Mesodermal cell (in vitro differentiated cells): ENCODE results near the gene ANO8.
A peak's percentile ranks its signal among the peaks of the same experiment; 100 is the strongest.

Experiments used
- H3K27ac ChIP-seq: 2 replicates; pipeline ENCODE4 v1.7.0; 2013; ENCODE audit warnings: mild to moderate bottlenecking, low read depth, low read length, moderate library complexity; ENCODE audit not compliant: severe bottlenecking
- H3K36me3 ChIP-seq: 2 replicates; pipeline ENCODE4 v1.7.1; 2013; ENCODE audit warnings: mild to moderate bottlenecking, low read length, moderate library complexity; ENCODE audit not compliant: control insufficient read depth, insufficient read depth
- H3K4me1 ChIP-seq: one replicate; pipeline ENCODE4 v1.7.1; 2013; ENCODE audit warnings: mild to moderate bottlenecking, low read length; ENCODE audit not compliant: insufficient read depth, control insufficient read depth, poor library complexity, severe bottlenecking
- H3K4me3 ChIP-seq: 2 replicates; pipeline ENCODE4 v1.7.0; 2013; ENCODE audit warnings: low read length, control low read depth, mild to moderate bottlenecking; ENCODE audit not compliant: insufficient read depth, poor library complexity, severe bottlenecking; ENCODE audit errors: extremely low read depth
- H3K9me3 ChIP-seq: 2 replicates; pipeline ENCODE4 v1.7.1; 2013; ENCODE audit warnings: mild to moderate bottlenecking, low read length, moderate library complexity; ENCODE audit not compliant: control insufficient read depth
- WGBS, 2 experiments: methylation state at CpG; one replicate each; pipeline ENCODE4 v1.1.5; 2013; ENCODE audit warnings: missing lambda C conversion rate in 2 of 2; ENCODE audit not compliant: insufficient coverage in 2 of 2; 5-methylcytosine and 5-hydroxymethylcytosine counted together

The ANO8 gene

GRCh38 chr19:17341845-17342244 is 7.2 kb upstream of the ANO8 start:
- Histone ChIP-seq H3K4me1 (no peaks in the 10 kb centered on the region), H3K36me3 (peaks cover 35% of the 10 kb centered on the region)
- 95 to 100% methylated on average over 3 to 5 of the region's 7 CpGs for whole genome bisulfite sequencing, 2 experiments

GRCh38 chr19:17341386-17341785 is 6.7 kb upstream of the ANO8 start:
- 94 to 95% methylated on average over 15 of the region's 15 CpGs for WGBS, 2 experiments
- H3K4me1 ChIP-seq: no peaks in the 10 kb centered on the region

More at GRCh38 chr19:17341845-17342244, 7.2 kb upstream of the ANO8 start:
- Histone ChIP-seq H3K4me3 (no peak overlapping the region), H3K27ac (no peak overlapping the region), H3K9me3 (no peaks in the 10 kb centered on the region)

GRCh38 chr19:17340871-17341357 is 6.3 kb upstream of the ANO8 start:
- no peak overlapping the region for H3K27ac ChIP-seq
- no peaks in the 10 kb centered on the region for H3K4me1 ChIP-seq
- H3K4me3 ChIP-seq: no peak overlapping the region
- peaks cover 35% of the 10 kb centered on the region for H3K36me3 ChIP-seq
- H3K9me3 ChIP-seq: no peaks in the 10 kb centered on the region
- WGBS, 2 experiments: 73 to 77% methylated on average over 15 of the region's 17 CpGs

More at GRCh38 chr19:17341386-17341785, 6.7 kb upstream of the ANO8 start:
- Histone ChIP-seq H3K4me3 (no peak overlapping the region), H3K36me3 (peaks cover 35% of the 10 kb centered on the region), H3K9me3 (no peaks in the 10 kb centered on the region), H3K27ac (no peak overlapping the region)

- Histone ChIP-seq H3K36me3 (peaks cover 35% of the 10 kb centered on the region), H3K27ac (no peak overlapping the region), H3K4me1 (no peaks in the 10 kb centered on the region), H3K9me3 (no peaks in the 10 kb centered on the region), H3K4me3 (no peak overlapping the region)
- WGBS, 2 experiments: 49 to 59% methylated on average over 13 to 20 of the region's 21 CpGs
These were observed 5.7 kb upstream of the ANO8 start for GRCh38 chr19:17340302-17340870.

GRCh38 chr19:17339088-17339741 is 4.6 kb upstream of the ANO8 start:
- no peaks in the 10 kb centered on the region for H3K9me3 ChIP-seq
- 96 to 99% methylated on average over 12 to 27 of the region's 34 CpGs for WGBS, 2 experiments

GRCh38 chr19:17338433-17339078 is 3.9 kb upstream of the ANO8 start:
- Histone ChIP-seq H3K4me3 (peak overlapping the region; percentile 83), H3K27ac (no peak overlapping the region), H3K4me1 (no peaks in the 10 kb centered on the region), H3K9me3 (no peaks in the 10 kb centered on the region), H3K36me3 (peaks cover 29% of the 10 kb centered on the region)
- 96% methylated on average over 22 to 26 of the region's 30 CpGs for WGBS, 2 experiments

More at GRCh38 chr19:17339088-17339741, 4.6 kb upstream of the ANO8 start:
- H3K4me1 ChIP-seq: no peaks in the 10 kb centered on the region
- H3K36me3 ChIP-seq: peaks cover 35% of the 10 kb centered on the region
- H3K4me3 ChIP-seq: no peak overlapping the region
- no peak overlapping the region for H3K27ac ChIP-seq

GRCh38 chr19:17337675-17338432 is 3.2 kb upstream of the ANO8 start:
- 10 to 11% methylated on average over 41 to 47 of the region's 50 CpGs for WGBS, 2 experiments
- no peak overlapping the region for H3K27ac ChIP-seq
- H3K4me3 ChIP-seq: peak overlapping the region; percentile 83
- H3K9me3 ChIP-seq: no peaks in the 10 kb centered on the region
- peaks cover 34% of the 10 kb centered on the region for H3K36me3 ChIP-seq
- H3K4me1 ChIP-seq: no peaks in the 10 kb centered on the region

GRCh38 chr19:17336872-17337674 is 2.4 kb upstream of the ANO8 start, which contains the start of gene GTPBP3:
Gene GTPBP3, plus strand, starts transcription at chr19:17337553. Its CDS starts 59 bp downstream, at chr19:17337612.
- H3K4me1 ChIP-seq: no peaks in the 10 kb centered on the region
- peak within 1 kb of the TSS; percentile 83 for H3K4me3 ChIP-seq
- H3K27ac ChIP-seq: peak within 1 kb of the TSS; percentile 78
- WGBS, 2 experiments: 0% methylated on average over 39 to 41 of the region's 41 CpGs
- H3K9me3 ChIP-seq: no peaks in the 10 kb centered on the region
- H3K36me3 ChIP-seq: peaks cover 34% of the 10 kb centered on the region

- Histone ChIP-seq H3K36me3 (peaks cover 28% of the 10 kb centered on the region), H3K9me3 (no peaks in the 10 kb centered on the region), H3K4me1 (no peaks in the 10 kb centered on the region), H3K4me3 (no peak overlapping the region), H3K27ac (no peak overlapping the region)
- 93 to 100% methylated on average over 9 to 10 of the region's 10 CpGs for WGBS, 2 experiments
These were observed 920 bp upstream of the ANO8 start for GRCh38 chr19:17335575-17335974.
